ENCODE results near the gene ZNF415.
A peak's percentile ranks its signal among the peaks of the same experiment; 100 is the strongest.

Gene ZNF415

DNA sequence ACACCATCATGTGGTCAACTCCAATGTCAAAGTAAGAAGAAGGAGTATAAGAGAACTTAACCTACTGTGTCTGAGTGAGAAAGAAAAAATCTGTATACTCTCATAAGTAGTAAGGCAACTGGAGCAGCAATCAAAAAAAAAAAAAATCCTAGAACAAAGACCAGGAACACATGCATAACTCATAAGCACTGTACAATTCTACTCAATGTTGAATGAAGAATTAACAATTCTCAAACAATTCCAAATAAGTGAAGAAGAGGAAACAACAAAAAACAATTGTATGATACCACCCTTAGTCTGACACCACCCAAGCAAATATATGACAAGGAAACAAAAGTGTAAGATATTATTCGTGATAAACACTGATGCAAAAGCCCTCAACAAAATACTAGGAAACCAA lies 54.0 kb downstream of the ZNF415 start:
- H3K4me3 ChIP-seq (ENCODE audit: low read length), result no peak overlapping the region
- peaks cover 18% of the 10 kb centered on the region; the same call in 1 of the 2 replicates for H3K9me3 ChIP-seq (ENCODE audit: insufficient read depth, low read length)
- no peaks in the 10 kb centered on the region for H3K4me1 ChIP-seq (ENCODE audit: low read length)
- no peak overlapping the region for H3K4me2 ChIP-seq (ENCODE audit: low read length)
- H2AFZ ChIP-seq (ENCODE audit: low read depth, low read length), result no peak overlapping the region
- no peaks in the 10 kb centered on the region for H4K20me1 ChIP-seq (ENCODE audit: insufficient read depth, low read length)
- H3K27ac ChIP-seq (ENCODE audit: low read length), result no peak overlapping the region
- H3K9ac ChIP-seq (ENCODE audit: low read length), result no peak overlapping the region
- H3K79me2 ChIP-seq (ENCODE audit: low read length), result peaks cover 29% of the 10 kb centered on the region
- H3K36me3 ChIP-seq (replicated peaks; ENCODE audit: low read depth, low read length), result peaks cover 85% of the 10 kb centered on the region
- TF ChIP-seq, protein P1, sequence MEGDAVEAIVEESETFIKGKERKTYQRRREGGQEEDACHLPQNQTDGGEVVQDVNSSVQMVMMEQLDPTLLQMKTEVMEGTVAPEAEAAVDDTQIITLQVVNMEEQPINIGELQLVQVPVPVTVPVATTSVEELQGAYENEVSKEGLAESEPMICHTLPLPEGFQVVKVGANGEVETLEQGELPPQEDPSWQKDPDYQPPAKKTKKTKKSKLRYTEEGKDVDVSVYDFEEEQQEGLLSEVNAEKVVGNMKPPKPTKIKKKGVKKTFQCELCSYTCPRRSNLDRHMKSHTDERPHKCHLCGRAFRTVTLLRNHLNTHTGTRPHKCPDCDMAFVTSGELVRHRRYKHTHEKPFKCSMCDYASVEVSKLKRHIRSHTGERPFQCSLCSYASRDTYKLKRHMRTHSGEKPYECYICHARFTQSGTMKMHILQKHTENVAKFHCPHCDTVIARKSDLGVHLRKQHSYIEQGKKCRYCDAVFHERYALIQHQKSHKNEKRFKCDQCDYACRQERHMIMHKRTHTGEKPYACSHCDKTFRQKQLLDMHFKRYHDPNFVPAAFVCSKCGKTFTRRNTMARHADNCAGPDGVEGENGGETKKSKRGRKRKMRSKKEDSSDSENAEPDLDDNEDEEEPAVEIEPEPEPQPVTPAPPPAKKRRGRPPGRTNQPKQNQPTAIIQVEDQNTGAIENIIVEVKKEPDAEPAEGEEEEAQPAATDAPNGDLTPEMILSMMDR (IDR thresholded peaks at IDR 0.05; ENCODE audit: low read depth, low read length), result no peak
- no peak for TF ChIP-seq EZH2phosphoT487 (IDR thresholded peaks at IDR 0.05; ENCODE audit: low read depth)
- H3K27me3 ChIP-seq (ENCODE audit: low read depth, low read length), result no peaks in the 10 kb centered on the region

DNA sequence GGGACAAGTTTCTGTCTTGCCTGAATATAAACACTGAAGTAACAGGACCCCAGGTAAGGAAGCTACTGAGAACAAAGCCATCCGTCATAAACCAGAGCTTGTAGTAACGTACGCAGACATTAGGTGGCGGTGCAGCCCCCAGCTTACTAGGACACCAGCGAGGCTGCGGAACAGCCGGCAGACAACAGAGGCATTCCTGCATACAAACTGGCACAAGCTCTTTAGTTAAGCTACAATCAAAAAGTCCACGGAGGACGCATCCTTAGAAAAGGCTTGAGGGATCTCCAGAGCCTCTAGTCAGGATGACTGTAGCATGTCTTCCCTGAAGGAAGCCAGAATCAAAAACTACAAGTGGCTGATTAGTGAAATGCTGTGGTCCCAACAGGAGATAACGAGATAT lies 55.7 kb downstream of the ZNF415 start:
- H3K36me3 ChIP-seq (replicated peaks; ENCODE audit: low read depth, low read length), result peaks cover 85% of the 10 kb centered on the region
- no peaks in the 10 kb centered on the region for H4K20me1 ChIP-seq (ENCODE audit: insufficient read depth, low read length)
- no peak overlapping the region for H3K9ac ChIP-seq (ENCODE audit: low read length)
- H3K79me2 ChIP-seq (ENCODE audit: low read length), result peaks cover 29% of the 10 kb centered on the region
- no peak overlapping the region for H2AFZ ChIP-seq (ENCODE audit: low read depth, low read length)
- no peak overlapping the region for H3K4me2 ChIP-seq (ENCODE audit: low read length)
- H3K4me1 ChIP-seq (ENCODE audit: low read length), result no peaks in the 10 kb centered on the region
- H3K9me3 ChIP-seq (ENCODE audit: insufficient read depth, low read length), result peaks cover 22% of the 10 kb centered on the region; the same call in 1 of the 2 replicates
- TF ChIP-seq, protein P1 (IDR thresholded peaks at IDR 0.05; ENCODE audit: low read depth, low read length), result peak; percentile 24; the same call in 1 of the 2 replicates
- TF ChIP-seq EZH2phosphoT487 (IDR thresholded peaks at IDR 0.05; ENCODE audit: low read depth), result no peak
- no peak overlapping the region for H3K4me3 ChIP-seq (ENCODE audit: low read length)
- no peak overlapping the region for H3K27ac ChIP-seq (ENCODE audit: low read length)
- no peaks in the 10 kb centered on the region for H3K27me3 ChIP-seq (ENCODE audit: low read depth, low read length)

DNA sequence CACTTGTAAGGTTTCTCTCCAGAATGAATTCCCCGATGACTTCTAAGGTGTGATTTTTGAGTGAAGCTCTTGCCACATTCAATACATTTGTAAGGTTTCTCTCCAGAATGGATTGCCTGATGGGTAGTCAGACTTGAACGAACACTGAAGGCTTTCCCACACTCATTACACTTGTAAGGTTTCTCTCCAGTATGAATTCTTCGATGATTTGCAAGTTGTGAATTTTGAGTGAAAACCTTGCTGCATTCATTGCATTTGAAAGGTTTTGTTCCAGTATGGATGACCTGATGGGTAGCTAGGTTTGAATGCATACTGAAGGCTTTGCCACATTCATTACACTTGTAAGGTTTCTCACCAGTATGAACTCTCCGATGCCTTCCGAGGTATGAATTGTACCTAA lies 63.9 kb downstream of the ZNF415 start:
- Histone ChIP-seq H3K27me3 (ENCODE audit: low read depth, low read length) (no peaks in the 10 kb centered on the region), H3K4me3 (ENCODE audit: low read length) (no peak overlapping the region), H3K4me2 (ENCODE audit: low read length) (no peak overlapping the region), H4K20me1 (ENCODE audit: insufficient read depth, low read length) (no peaks in the 10 kb centered on the region), H3K4me1 (ENCODE audit: low read length) (no peaks in the 10 kb centered on the region), H3K36me3 (replicated peaks; ENCODE audit: low read depth, low read length) (peaks cover 82% of the 10 kb centered on the region), H3K27ac (ENCODE audit: low read length) (no peak overlapping the region), H3K79me2 (ENCODE audit: low read length) (no peaks in the 10 kb centered on the region), H2AFZ (ENCODE audit: low read depth, low read length) (no peak overlapping the region), H3K9me3 (ENCODE audit: insufficient read depth, low read length) (peaks cover 41% of the 10 kb centered on the region), H3K9ac (ENCODE audit: low read length) (no peak overlapping the region)
- TF ChIP-seq EZH2phosphoT487 (IDR thresholded peaks at IDR 0.05; ENCODE audit: low read depth), result no peak
- TF ChIP-seq, protein P1 (IDR thresholded peaks at IDR 0.05; ENCODE audit: low read depth, low read length), result no peak

DNA sequence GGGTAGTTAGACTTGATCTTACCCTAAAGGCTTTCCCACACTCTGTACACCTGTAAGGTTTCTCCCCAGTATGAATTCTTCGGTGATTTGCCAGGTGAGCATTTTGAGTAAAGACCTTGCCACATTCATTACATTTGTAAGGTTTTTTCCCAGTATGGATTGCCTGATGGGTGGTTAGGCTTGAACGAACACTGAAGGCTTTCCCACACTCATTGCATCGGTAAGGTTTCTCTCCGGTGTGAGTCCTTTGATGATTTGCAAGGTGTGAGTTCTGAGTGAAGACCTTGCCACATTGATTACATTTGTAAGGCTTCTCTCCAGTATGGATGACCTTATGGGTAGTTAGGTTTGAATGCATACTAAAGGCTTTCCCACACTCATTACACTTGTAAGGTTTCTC lies 64.5 kb downstream of the ZNF415 start:
- no peak overlapping the region for H3K4me3 ChIP-seq (ENCODE audit: low read length)
- no peak overlapping the region for H3K9ac ChIP-seq (ENCODE audit: low read length)
- H4K20me1 ChIP-seq (ENCODE audit: insufficient read depth, low read length), result no peaks in the 10 kb centered on the region
- TF ChIP-seq EZH2phosphoT487 (IDR thresholded peaks at IDR 0.05; ENCODE audit: low read depth), result no peak
- TF ChIP-seq, protein P1 (IDR thresholded peaks at IDR 0.05; ENCODE audit: low read depth, low read length), result no peak
- H2AFZ ChIP-seq (ENCODE audit: low read depth, low read length), result no peak overlapping the region
- no peak overlapping the region for H3K4me2 ChIP-seq (ENCODE audit: low read length)
- H3K36me3 ChIP-seq (replicated peaks; ENCODE audit: low read depth, low read length), result peaks cover 77% of the 10 kb centered on the region
- H3K27me3 ChIP-seq (ENCODE audit: low read depth, low read length), result no peaks in the 10 kb centered on the region
- H3K79me2 ChIP-seq (ENCODE audit: low read length), result no peaks in the 10 kb centered on the region
- peaks cover 39% of the 10 kb centered on the region for H3K9me3 ChIP-seq (ENCODE audit: insufficient read depth, low read length)
- no peak overlapping the region for H3K27ac ChIP-seq (ENCODE audit: low read length)
- no peaks in the 10 kb centered on the region for H3K4me1 ChIP-seq (ENCODE audit: low read length)
